Glutamatergic neuron (in vitro differentiated cells): ENCODE measurements around the gene SESN3. TPM values are rescaled to one million over a fixed set of nuclear protein-coding genes. Genes with fewer than 3 reads are reported as not detected.

ENCODE experiments used
- DNase-seq: peaks from one replicate; pipeline ENCODE4 v3.0.0; 2022
- H3K27ac Mint-ChIP-seq: one replicate; pipeline ENCODE4 v1.8.0; 2020; ENCODE audit warnings: mild to moderate bottlenecking, mixed read lengths, inconsistent platforms; ENCODE audit not compliant: unreplicated experiment
- H3K27me3 Mint-ChIP-seq: one replicate; pipeline ENCODE4 v1.8.0; 2020; ENCODE audit warnings: mild to moderate bottlenecking, moderate library complexity, mixed read lengths, inconsistent platforms; ENCODE audit not compliant: unreplicated experiment
- H3K36me3 Mint-ChIP-seq: one replicate; pipeline ENCODE4 v1.8.0; 2020; ENCODE audit warnings: mild to moderate bottlenecking, mixed read lengths, inconsistent platforms; ENCODE audit not compliant: unreplicated experiment
- H3K4me1 Mint-ChIP-seq: one replicate; pipeline ENCODE4 v1.8.0; 2020; ENCODE audit warnings: mild to moderate bottlenecking, low read depth, mixed read lengths, inconsistent platforms; ENCODE audit not compliant: unreplicated experiment
- H3K4me3 Mint-ChIP-seq: one replicate; pipeline ENCODE4 v1.8.0; 2020; ENCODE audit warnings: mild to moderate bottlenecking, mixed read lengths, inconsistent platforms; ENCODE audit not compliant: unreplicated experiment
- H3K9me3 Mint-ChIP-seq: one replicate; pipeline ENCODE4 v1.8.0; 2020; ENCODE audit warnings: mild to moderate bottlenecking, moderate library complexity, mixed read lengths, inconsistent platforms; ENCODE audit not compliant: unreplicated experiment
- CTCF ChIP-seq: fragments of 200-600 bp; sonication (generic); IDR thresholded peaks from one replicate; pipeline ENCODE4 v1.5.0; 2021; ENCODE audit not compliant: partially characterized antibody, unreplicated experiment
- total RNA-seq: library from RNA; stranded (reverse); fragmentation: NEBNext Ultra II Directional; extraction: Animal tissue kit (Norgen Biotek cat#: 25700); gene quantifications from one replicate; pipeline ENCODE4 v1.2.1, GENCODE V29; 2021; ENCODE audit not compliant: unreplicated experiment

SESN3 gene
- total RNA-seq, 1 donor from 2014 or later, result 213 TPM

- Mint-ChIP-seq H3K4me1 (peaks cover 14% of the 10 kb centered on the region), H3K36me3 (no peaks in the 10 kb centered on the region), H3K27me3 (no peaks in the 10 kb centered on the region), H3K4me3 (no peak overlapping the region), H3K27ac (no peak overlapping the region), H3K9me3 (no peaks in the 10 kb centered on the region)
- DNase-seq, result no peak
- TF ChIP-seq CTCF, result no peak
Observed at GRCh38 chr11:95195831-95196230, 35.2 kb downstream of the SESN3 start.

- Mint-ChIP-seq H3K27ac (no peak overlapping the region), H3K4me1 (peaks cover 14% of the 10 kb centered on the region), H3K27me3 (no peaks in the 10 kb centered on the region)
Observed at GRCh38 chr11:95193541-95193940, 37.5 kb downstream of the SESN3 start.

GRCh38 chr11:95192717-95193116 lies 38.3 kb downstream of the SESN3 start:
- no peak for DNase-seq
- Mint-ChIP-seq H3K36me3 (no peaks in the 10 kb centered on the region), H3K4me1 (peaks cover 11% of the 10 kb centered on the region), H3K27me3 (no peaks in the 10 kb centered on the region), H3K27ac (no peak overlapping the region), H3K9me3 (no peaks in the 10 kb centered on the region), H3K4me3 (no peak overlapping the region)
- TF ChIP-seq CTCF, result no peak

More at GRCh38 chr11:95193541-95193940, 37.5 kb downstream of the SESN3 start:
- H3K36me3 Mint-ChIP-seq, result no peaks in the 10 kb centered on the region
- no peak for TF ChIP-seq CTCF
- no peaks in the 10 kb centered on the region for H3K9me3 Mint-ChIP-seq
- DNase-seq, result no peak
- H3K4me3 Mint-ChIP-seq, result no peak overlapping the region

GRCh38 chr11:95187723-95188122 lies 43.3 kb downstream of the SESN3 start:
- Mint-ChIP-seq H3K27ac (peak overlapping the region; percentile 11), H3K27me3 (no peaks in the 10 kb centered on the region), H3K9me3 (no peaks in the 10 kb centered on the region), H3K36me3 (no peaks in the 10 kb centered on the region), H3K4me1 (no peaks in the 10 kb centered on the region), H3K4me3 (no peak overlapping the region)
- DNase-seq, result no peak
- no peak for TF ChIP-seq CTCF

- no peak for DNase-seq
- H3K9me3 Mint-ChIP-seq, result no peaks in the 10 kb centered on the region
- TF ChIP-seq CTCF, result no peak
- no peak overlapping the region for H3K27ac Mint-ChIP-seq
- H3K27me3 Mint-ChIP-seq, result no peaks in the 10 kb centered on the region
- H3K4me1 Mint-ChIP-seq, result no peaks in the 10 kb centered on the region
- no peaks in the 10 kb centered on the region for H3K36me3 Mint-ChIP-seq
- no peak overlapping the region for H3K4me3 Mint-ChIP-seq
Observed at GRCh38 chr11:95182397-95182796, 48.6 kb downstream of the SESN3 start.
